K562 (cell line): Measurements from ENCODE around the gene SIX1. TPM values are rescaled to one million over a fixed set of nuclear protein-coding genes. Genes with fewer than 3 reads are reported as not detected.

ENCODE experiments used
- ATAC-seq: fragments of 200-7000 bp; cut with Tn5 transposase; 3 replicates; pipeline ENCODE4 v1.9.1; 2020; ENCODE audit warnings: moderate library complexity
- BruUV-seq: library from RNA; stranded (reverse); fragments of 400-500 nt; replicated peaks from 2 replicates; lab custom pipeline; 2021; lab: Mats Ljungman, UMichigan
- CTCF ChIA-PET: fragments of 300-600 bp; formaldehyde crosslinking; extraction: SDS; loops from one replicate; lab custom pipeline; 2021; ENCODE audit warnings: low intra/inter-chr PET ratio; lab: Yijun Ruan, JAX
- POLR2A ChIA-PET: fragments of 300-600, 350-650 bp; sonication (Branson Sonifier 250); formaldehyde crosslinking; extraction: SDS; loops from one replicate; lab custom pipeline; 2021; ENCODE audit warnings: antibody characterized with exemption, inconsistent platforms; lab: Yijun Ruan, JAX
- DNase-seq, 4 experiments: peaks; one replicate each; pipeline versions ENCODE4 v3.0.0 to v3.0.0-alpha.2; 2011 to 2018; ENCODE audit warnings: low spot score in 3 of 4, mixed read lengths in 3 of 4; ENCODE audit errors: extremely low read depth in 1 of 4
- FAIRE-seq: peaks from 2 replicates; lab custom pipeline; 2011; peaks lifted over from hg19 to GRCh38; lab: Jason Lieb, UNC
- H2AFZ ChIP-seq: 2 replicates; pipeline ENCODE4 v1.6.0; 2011; ENCODE audit warnings: low read depth, low read length, control low read depth, inconsistent platforms
- H3K27ac ChIP-seq: fragments of 200-600 bp; 3 replicates; pipeline ENCODE4 v1.8.0; 2011; ENCODE audit warnings: low read depth, mild to moderate bottlenecking, control low read depth, inconsistent platforms, low read length, moderate library complexity, mixed read lengths; ENCODE audit errors: extremely low read depth
- H3K27me3 ChIP-seq, 2 experiments: fragments of 300-600 bp in 1 of 2; 2 replicates in 1 of 2; 3 replicates in 1 of 2; pipeline versions ENCODE4 v1.6.0 to v1.8.0; 2011; ENCODE audit warnings: inconsistent platforms in 2 of 2, low read length in 2 of 2, mild to moderate bottlenecking in 1 of 2, mixed read lengths in 1 of 2, moderate library complexity in 1 of 2; ENCODE audit not compliant: control insufficient read depth in 2 of 2, insufficient read depth in 2 of 2
- H3K36me3 ChIP-seq: fragments of 300-600 bp; 3 replicates; pipeline ENCODE4 v1.8.0; 2011; ENCODE audit warnings: mild to moderate bottlenecking, low read length, inconsistent platforms; ENCODE audit not compliant: control insufficient read depth, insufficient read depth
- H3K4me1 ChIP-seq, 2 experiments: fragments of 200-600 bp in 1 of 2; replicated peaks in 1 of 2; 2 replicates in 1 of 2; 3 replicates in 1 of 2; pipeline versions ENCODE4 v1.5.1 to v1.8.0; 2011; ENCODE audit warnings: inconsistent platforms in 2 of 2, low read length in 2 of 2, mild to moderate bottlenecking in 1 of 2, mixed read lengths in 1 of 2, moderate library complexity in 1 of 2; ENCODE audit not compliant: control insufficient read depth in 2 of 2, insufficient read depth in 2 of 2
- H3K4me2 ChIP-seq: 2 replicates; pipeline ENCODE4 v1.6.1; 2011; ENCODE audit warnings: low read length, control low read depth, inconsistent platforms, mixed read lengths; ENCODE audit not compliant: insufficient read depth
- H3K4me3 ChIP-seq: fragments of 200-600 bp; sonication (generic), shearing (Covaris generic); 2 replicates; pipeline ENCODE4 v1.5.1; 2016; ENCODE audit warnings: control low read depth, inconsistent platforms
- H3K79me2 ChIP-seq: fragments of 200-600 bp; 3 replicates; pipeline ENCODE4 v1.8.0; 2011; ENCODE audit warnings: low read length, inconsistent platforms; ENCODE audit not compliant: control insufficient read depth, insufficient read depth
- H3K9ac ChIP-seq, 2 experiments: 2 replicates each; pipeline versions ENCODE4 v1.6.0 to v1.6.1; 2011; ENCODE audit warnings: low read depth in 2 of 2, low read length in 2 of 2, control low read depth in 1 of 2, inconsistent platforms in 1 of 2, mild to moderate bottlenecking in 1 of 2, mixed read lengths in 1 of 2; ENCODE audit not compliant: insufficient read depth in 1 of 2
- H3K9me1 ChIP-seq: one replicate; pipeline ENCODE4 v1.6.0; 2011; ENCODE audit warnings: inconsistent platforms, mild to moderate bottlenecking, low read length, moderate library complexity; ENCODE audit not compliant: control insufficient read depth, insufficient read depth
- H3K9me3 ChIP-seq: replicated peaks from 2 replicates; pipeline ENCODE4 v1.5.1; 2011; ENCODE audit warnings: low read depth, low read length, inconsistent platforms; ENCODE audit not compliant: control insufficient read depth, insufficient read depth
- H4K20me1 ChIP-seq: replicated peaks from 2 replicates; pipeline ENCODE4 v1.6.1; 2011; ENCODE audit warnings: low read length, inconsistent platforms, mixed read lengths; ENCODE audit not compliant: control insufficient read depth, insufficient read depth
- CBFA2T2 ChIP-seq: fragments of 450-650 bp; conservative IDR thresholded peaks from 2 replicates; pipeline ENCODE4 v1.6.1; 2017; ENCODE audit warnings: mild to moderate bottlenecking
- DDX20 ChIP-seq: fragments of 450-650 bp; IDR thresholded peaks from 2 replicates; pipeline ENCODE4 v1.6.1; 2016; ENCODE audit warnings: missing genetic modification characterization, low read depth, mild to moderate bottlenecking, missing compliant biosample characterization, moderate library complexity
- HDAC1 ChIP-seq, 2 experiments: fragments of 450-650 bp; IDR thresholded peaks; 2 replicates each; pipeline ENCODE4 v1.6.1; 2016 to 2017; ENCODE audit warnings: inconsistent platforms in 1 of 2, mild to moderate bottlenecking in 1 of 2, moderate library complexity in 1 of 2
- KDM2B ChIP-seq: fragments of 250-450 bp; sonication (Bioruptor Pico); IDR thresholded peaks from 2 replicates; pipeline ENCODE4 v1.8.0; 2021; ENCODE audit warnings: mild to moderate bottlenecking, moderate library complexity
- MAFF ChIP-seq: IDR thresholded peaks from 2 replicates; pipeline ENCODE4 v1.6.1; 2012; ENCODE audit warnings: low read length, improper control_type of control experiment
- MTF1 ChIP-seq: fragments of 250-450 bp; sonication (Bioruptor Pico); IDR thresholded peaks from 2 replicates; pipeline ENCODE4 v1.9.0; 2021; ENCODE audit warnings: moderate library complexity, mild to moderate bottlenecking, inconsistent platforms, borderline replicate concordance
- RUNX1 ChIP-seq: sonication (generic); IDR thresholded peaks from 2 replicates; pipeline ENCODE4 v1.6.1; 2016; ENCODE audit warnings: antibody characterized with exemption, low read depth
- SMARCB1 ChIP-seq: IDR thresholded peaks from 2 replicates; pipeline ENCODE4 v1.6.1; 2011; ENCODE audit warnings: improper control_type of control experiment, low read depth; ENCODE audit not compliant: insufficient read length
- SPI1 ChIP-seq: IDR thresholded peaks from 2 replicates; pipeline ENCODE4 v1.6.1; 2011; ENCODE audit warnings: low read depth, low read length, control low read depth, borderline replicate concordance
- ZNF347 ChIP-seq: fragments of 450-650 bp; formaldehyde crosslinking; IDR thresholded peaks from 2 replicates; pipeline ENCODE4 v1.4.0; 2020; ENCODE audit warnings: low read depth, mild to moderate bottlenecking, moderate library complexity
- ZNF586 ChIP-seq: fragments of 450-650 bp; formaldehyde crosslinking; conservative IDR thresholded peaks from 2 replicates; pipeline ENCODE4 v1.4.0; 2020; ENCODE audit warnings: mild to moderate bottlenecking, moderate library complexity
- in situ Hi-C: fragments of 300-500 bp; cut with MboI; formaldehyde crosslinking; loops from 4 replicates; pipeline ENCODE4 v1.15.0; 2018; ENCODE audit warnings: inconsistent platforms, mixed read lengths
- intact Hi-C: fragments of 100-400 bp; cut with micrococcal nuclease; formaldehyde crosslinking; loops from 2 replicates; pipeline ENCODE4 v1.14.2; 2022
- polyA plus RNA-seq, 8 experiments: library from polyadenylated mRNA; depleted of rRNA in 4 of 8; stranded (reverse) in 5 of 8; unstranded in 3 of 8; fragments of >200 nt; fragmentation: Nextera tagmentation in 2 of 8; fragmentation: Illumina TruSeq in 1 of 8; extraction: Ambion mirVana in 2 of 8; extraction: Trizol in 1 of 8; gene quantifications; 2 replicates each; pipeline versions ENCODE4 v1.2.1 to v1.2.3, GENCODE V29; 2011 to 2014; ENCODE audit warnings: inconsistent platforms in 1 of 8, missing spikeins in 1 of 8
- total RNA-seq, 7 experiments: library from RNA; depleted of rRNA in 6 of 7; stranded (reverse); fragments of >200 nt in 6 of 7; fragmentation: Illumina TruSeq in 2 of 7; extraction: Trizol in 2 of 7; gene quantifications; 2 replicates each; pipeline versions ENCODE4 v1.2.1 to v1.2.3, GENCODE V29; 2011 to 2021; ENCODE audit warnings: low replicate concordance in 1 of 7
- TF ChIP-seq, protein P1 (sequence below): fragments of 200-800 bp; sonication (Bioruptor generic); IDR thresholded peaks from 2 replicates; pipeline ENCODE4 v1.6.1; 2016; ENCODE audit warnings: missing genetic modification characterization, missing compliant biosample characterization
- TF ChIP-seq, protein P2 (sequence below), 3 experiments: fragments of 200-800 bp in 1 of 3; fragments of 250-450 bp in 1 of 3; fragments of 450-650 bp in 1 of 3; sonication (Bioruptor Pico) in 1 of 3; sonication (Bioruptor generic) in 1 of 3; formaldehyde crosslinking in 1 of 3; IDR thresholded peaks; 2 replicates each; pipeline versions ENCODE4 v1.6.1 to v1.8.0; 2016 to 2022; ENCODE audit warnings: mild to moderate bottlenecking in 2 of 3, missing genetic modification characterization in 2 of 3, missing compliant biosample characterization in 1 of 3, moderate library complexity in 1 of 3

Gene SIX1
- total and polyA plus RNA-seq, 9 of the 15 experiments (the other 6 are each of a cell fraction or from before 2014, with no cell fraction given) = 0.27 to 0.80 (median 0.45) TPM

DNA sequence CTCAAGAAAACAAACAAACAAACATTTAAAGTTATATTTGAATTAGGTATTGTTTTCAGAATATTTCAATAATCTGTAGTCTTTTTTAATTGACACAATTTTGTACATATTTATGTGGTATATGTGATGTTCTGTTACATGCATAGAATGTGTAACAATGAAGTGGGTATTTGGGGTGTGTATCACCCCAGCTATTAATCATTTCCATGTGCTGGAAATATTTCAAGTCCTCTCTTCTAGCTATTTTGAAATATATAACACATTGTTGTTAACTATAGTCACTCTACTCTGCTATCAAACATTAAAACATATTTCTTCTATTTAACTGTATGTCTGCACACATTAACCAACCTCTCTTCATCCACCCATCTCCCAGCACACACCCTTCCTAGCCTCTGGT, 32.0 kb upstream of the SIX1 start:
- DNase-seq (no peak), ATAC-seq (no peak), FAIRE-seq (no peak)
- no TSS peak for BruUV-seq
- intact Hi-C loops (no loop called here), in situ Hi-C loops (no loop called here)
- TF ChIP-seq MAFF (no peak), ZNF586 (no peak), MTF1 (CRISPR knock-in tag) (no peak), HDAC1 (IDR thresholded peaks at IDR 0.05) (no peak), CBFA2T2 (no peak), SPI1 (no peak), SMARCB1 (no peak), KDM2B (CRISPR knock-in tag) (no peak), ZNF347 (no peak), RUNX1 (no peak), DDX20 (no peak)
- TF ChIP-seq, protein P1, sequence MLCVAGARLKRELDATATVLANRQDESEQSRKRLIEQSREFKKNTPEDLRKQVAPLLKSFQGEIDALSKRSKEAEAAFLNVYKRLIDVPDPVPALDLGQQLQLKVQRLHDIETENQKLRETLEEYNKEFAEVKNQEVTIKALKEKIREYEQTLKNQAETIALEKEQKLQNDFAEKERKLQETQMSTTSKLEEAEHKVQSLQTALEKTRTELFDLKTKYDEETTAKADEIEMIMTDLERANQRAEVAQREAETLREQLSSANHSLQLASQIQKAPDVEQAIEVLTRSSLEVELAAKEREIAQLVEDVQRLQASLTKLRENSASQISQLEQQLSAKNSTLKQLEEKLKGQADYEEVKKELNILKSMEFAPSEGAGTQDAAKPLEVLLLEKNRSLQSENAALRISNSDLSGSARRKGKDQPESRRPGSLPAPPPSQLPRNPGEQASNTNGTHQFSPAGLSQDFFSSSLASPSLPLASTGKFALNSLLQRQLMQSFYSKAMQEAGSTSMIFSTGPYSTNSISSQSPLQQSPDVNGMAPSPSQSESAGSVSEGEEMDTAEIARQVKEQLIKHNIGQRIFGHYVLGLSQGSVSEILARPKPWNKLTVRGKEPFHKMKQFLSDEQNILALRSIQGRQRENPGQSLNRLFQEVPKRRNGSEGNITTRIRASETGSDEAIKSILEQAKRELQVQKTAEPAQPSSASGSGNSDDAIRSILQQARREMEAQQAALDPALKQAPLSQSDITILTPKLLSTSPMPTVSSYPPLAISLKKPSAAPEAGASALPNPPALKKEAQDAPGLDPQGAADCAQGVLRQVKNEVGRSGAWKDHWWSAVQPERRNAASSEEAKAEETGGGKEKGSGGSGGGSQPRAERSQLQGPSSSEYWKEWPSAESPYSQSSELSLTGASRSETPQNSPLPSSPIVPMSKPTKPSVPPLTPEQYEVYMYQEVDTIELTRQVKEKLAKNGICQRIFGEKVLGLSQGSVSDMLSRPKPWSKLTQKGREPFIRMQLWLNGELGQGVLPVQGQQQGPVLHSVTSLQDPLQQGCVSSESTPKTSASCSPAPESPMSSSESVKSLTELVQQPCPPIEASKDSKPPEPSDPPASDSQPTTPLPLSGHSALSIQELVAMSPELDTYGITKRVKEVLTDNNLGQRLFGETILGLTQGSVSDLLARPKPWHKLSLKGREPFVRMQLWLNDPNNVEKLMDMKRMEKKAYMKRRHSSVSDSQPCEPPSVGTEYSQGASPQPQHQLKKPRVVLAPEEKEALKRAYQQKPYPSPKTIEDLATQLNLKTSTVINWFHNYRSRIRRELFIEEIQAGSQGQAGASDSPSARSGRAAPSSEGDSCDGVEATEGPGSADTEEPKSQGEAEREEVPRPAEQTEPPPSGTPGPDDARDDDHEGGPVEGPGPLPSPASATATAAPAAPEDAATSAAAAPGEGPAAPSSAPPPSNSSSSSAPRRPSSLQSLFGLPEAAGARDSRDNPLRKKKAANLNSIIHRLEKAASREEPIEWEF (CRISPR knock-in tag) = no peak
- TF ChIP-seq, protein P2, sequence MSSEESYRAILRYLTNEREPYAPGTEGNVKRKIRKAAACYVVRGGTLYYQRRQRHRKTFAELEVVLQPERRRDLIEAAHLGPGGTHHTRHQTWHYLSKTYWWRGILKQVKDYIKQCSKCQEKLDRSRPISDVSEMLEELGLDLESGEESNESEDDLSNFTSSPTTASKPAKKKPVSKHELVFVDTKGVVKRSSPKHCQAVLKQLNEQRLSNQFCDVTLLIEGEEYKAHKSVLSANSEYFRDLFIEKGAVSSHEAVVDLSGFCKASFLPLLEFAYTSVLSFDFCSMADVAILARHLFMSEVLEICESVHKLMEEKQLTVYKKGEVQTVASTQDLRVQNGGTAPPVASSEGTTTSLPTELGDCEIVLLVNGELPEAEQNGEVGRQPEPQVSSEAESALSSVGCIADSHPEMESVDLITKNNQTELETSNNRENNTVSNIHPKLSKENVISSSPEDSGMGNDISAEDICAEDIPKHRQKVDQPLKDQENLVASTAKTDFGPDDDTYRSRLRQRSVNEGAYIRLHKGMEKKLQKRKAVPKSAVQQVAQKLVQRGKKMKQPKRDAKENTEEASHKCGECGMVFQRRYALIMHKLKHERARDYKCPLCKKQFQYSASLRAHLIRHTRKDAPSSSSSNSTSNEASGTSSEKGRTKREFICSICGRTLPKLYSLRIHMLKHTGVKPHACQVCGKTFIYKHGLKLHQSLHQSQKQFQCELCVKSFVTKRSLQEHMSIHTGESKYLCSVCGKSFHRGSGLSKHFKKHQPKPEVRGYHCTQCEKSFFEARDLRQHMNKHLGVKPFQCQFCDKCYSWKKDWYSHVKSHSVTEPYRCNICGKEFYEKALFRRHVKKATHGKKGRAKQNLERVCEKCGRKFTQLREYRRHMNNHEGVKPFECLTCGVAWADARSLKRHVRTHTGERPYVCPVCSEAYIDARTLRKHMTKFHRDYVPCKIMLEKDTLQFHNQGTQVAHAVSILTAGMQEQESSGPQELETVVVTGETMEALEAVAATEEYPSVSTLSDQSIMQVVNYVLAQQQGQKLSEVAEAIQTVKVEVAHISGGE (CRISPR knock-in tag; IDR thresholded peaks at IDR 0.05) = no peak
- ChIA-PET POLR2A (no interaction called here), CTCF (no interaction called here)
- Histone ChIP-seq H3K4me2 (no peak overlapping the region), H3K27me3 (no peaks in the 10 kb centered on the region), H3K36me3 (no peaks in the 10 kb centered on the region), H3K9ac (no peak overlapping the region), H3K9me3 (no peaks in the 10 kb centered on the region), H3K4me3 (no peak overlapping the region), H3K27ac (no peak overlapping the region), H4K20me1 (no peaks in the 10 kb centered on the region), H3K79me2 (no peaks in the 10 kb centered on the region), H3K9me1 (no peaks in the 10 kb centered on the region), H3K4me1 (no peaks in the 10 kb centered on the region), H2AFZ (no peak overlapping the region)
